Measurements from ENCODE around the gene PHC3. TPM values are rescaled to one million over a fixed set of nuclear protein-coding genes. Genes with fewer than 3 reads are reported as not detected.

PHC3 gene
- polyA plus RNA-seq, 2 of the 4 experiments (the other 2 are of a cell fraction) = 10.8 to 49.1 TPM

GRCh38 chr3:170043506-170043905, 138.0 kb downstream of the PHC3 start:
- DNase-seq (ENCODE audit: low read depth in 1 of 2, low spot score in 1 of 2) = no peak
- WGBS (ENCODE audit: missing lambda C conversion rate) = 78% methylated on average over 7 of the region's 7 CpGs
- CTCF ChIA-PET = interaction anchor here (1.6 kb wide), 1 partner anchor 10 kb away, joined by 7 read pairs; no protein-coding TSS in a partner anchor
- no peaks in the 10 kb centered on the region for H3K9me3 ChIP-seq
- POLR2A ChIA-PET = no interaction called here
- TF ChIP-seq PHF8 (IDR thresholded peaks at IDR 0.05; ENCODE audit: borderline replicate concordance, low read depth) (no peak), EHMT2 (IDR thresholded peaks at IDR 0.05; ENCODE audit: low read depth) (no peak), ATOH8 (CRISPR knock-in tag; IDR thresholded peaks at IDR 0.05; ENCODE audit: low read depth) (no peak), NPAS2 (CRISPR knock-in tag; IDR thresholded peaks at IDR 0.05; ENCODE audit: borderline replicate concordance) (no peak), CBX2 (IDR thresholded peaks at IDR 0.05; ENCODE audit: borderline replicate concordance, low read depth) (no peak)
- TF ChIP-seq, protein P1, sequence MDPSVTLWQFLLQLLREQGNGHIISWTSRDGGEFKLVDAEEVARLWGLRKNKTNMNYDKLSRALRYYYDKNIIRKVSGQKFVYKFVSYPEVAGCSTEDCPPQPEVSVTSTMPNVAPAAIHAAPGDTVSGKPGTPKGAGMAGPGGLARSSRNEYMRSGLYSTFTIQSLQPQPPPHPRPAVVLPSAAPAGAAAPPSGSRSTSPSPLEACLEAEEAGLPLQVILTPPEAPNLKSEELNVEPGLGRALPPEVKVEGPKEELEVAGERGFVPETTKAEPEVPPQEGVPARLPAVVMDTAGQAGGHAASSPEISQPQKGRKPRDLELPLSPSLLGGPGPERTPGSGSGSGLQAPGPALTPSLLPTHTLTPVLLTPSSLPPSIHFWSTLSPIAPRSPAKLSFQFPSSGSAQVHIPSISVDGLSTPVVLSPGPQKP (IDR thresholded peaks at IDR 0.05; ENCODE audit: low read depth, low read length) = no peak
- TF ChIP-seq, protein P2, sequence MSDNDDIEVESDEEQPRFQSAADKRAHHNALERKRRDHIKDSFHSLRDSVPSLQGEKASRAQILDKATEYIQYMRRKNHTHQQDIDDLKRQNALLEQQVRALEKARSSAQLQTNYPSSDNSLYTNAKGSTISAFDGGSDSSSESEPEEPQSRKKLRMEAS (IDR thresholded peaks at IDR 0.05) = no peak
- H3K4me3 ChIP-seq = no peak overlapping the region
- no peak overlapping the region for H3K4me2 ChIP-seq
- peaks cover 5% of the 10 kb centered on the region; the same call in 1 of the 3 replicates for H3K4me1 ChIP-seq
- no peak overlapping the region for H3K27ac ChIP-seq
- ATAC-seq = no peak
- no peak for FAIRE-seq

DNA sequence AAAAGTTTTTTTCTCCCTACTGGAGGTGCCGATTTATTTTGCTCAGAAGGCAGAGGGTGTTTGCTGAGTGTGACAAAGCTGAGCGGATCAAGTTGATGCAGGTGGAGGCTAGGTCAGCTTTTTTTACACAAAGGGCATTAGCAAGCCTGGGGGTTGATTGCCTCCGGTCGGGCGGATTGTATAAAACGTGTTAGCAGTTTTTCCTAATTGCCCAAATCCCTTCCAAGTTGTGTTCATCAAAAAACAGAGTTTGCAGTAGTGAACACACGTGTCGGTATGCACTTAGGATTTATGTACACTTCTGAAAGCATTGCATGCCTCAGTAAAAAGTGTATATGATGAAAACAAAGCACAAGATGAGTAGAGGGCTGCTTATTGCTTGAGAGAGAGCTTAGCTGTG, 141.1 kb downstream of the PHC3 start:
- TF ChIP-seq RARB (CRISPR knock-in tag; IDR thresholded peaks at IDR 0.05) (no peak), ZFP36 (IDR thresholded peaks at IDR 0.05; ENCODE audit: borderline replicate concordance, partially characterized antibody) (no peak), MYC (IDR thresholded peaks at IDR 0.05; ENCODE audit: borderline replicate concordance, low read length) (no peak), RAD21 (conservative IDR thresholded peaks at IDR 0.05 in 1 of 2, IDR thresholded peaks at IDR 0.05 in 1 of 2) (no peak), HDAC2 (IDR thresholded peaks at IDR 0.05) (no peak), CBX8 (IDR thresholded peaks at IDR 0.05) (no peak), RNF2 (IDR thresholded peaks at IDR 0.05; ENCODE audit: borderline replicate concordance, low read depth) (no peak)
- DNase-seq (ENCODE audit: low read depth in 1 of 2, low spot score in 1 of 2) (no peak), FAIRE-seq (no peak), ATAC-seq (no peak)
- Histone ChIP-seq H3K4me2 (no peak overlapping the region), H3K4me3 (no peak overlapping the region), H3K9me3 (no peaks in the 10 kb centered on the region), H3K4me1 (peaks cover 6% of the 10 kb centered on the region; the same call in 1 of the 3 replicates), H3K27ac (no peak overlapping the region)
- CTCF ChIA-PET = interaction anchor here (0.6 to 1.0 kb wide), 2 partner anchors 13 to 900 kb away, joined by 3 read pairs; no protein-coding TSS in a partner anchor
- POLR2A ChIA-PET = no interaction called here
- 72% methylated on average over 8 of the region's 8 CpGs for WGBS (ENCODE audit: missing lambda C conversion rate)

GRCh38 chr3:170038434-170039110, 143.0 kb downstream of the PHC3 start:
- peak overlapping the region; percentile 58 to 87 for H3K27ac ChIP-seq
- peak in 1 of 2 experiments; percentile 8 for DNase-seq (ENCODE audit: low read depth in 1 of 2, low spot score in 1 of 2)
- peak overlapping the region; percentile 81 for H3K4me3 ChIP-seq
- H3K9me3 ChIP-seq = no peaks in the 10 kb centered on the region
- WGBS (ENCODE audit: missing lambda C conversion rate) = 15% methylated on average over 38 of the region's 51 CpGs
- TF ChIP-seq MYC (IDR thresholded peaks at IDR 0.05; ENCODE audit: borderline replicate concordance, low read length) (no peak), CHD4 (IDR thresholded peaks at IDR 0.05; ENCODE audit: borderline replicate concordance) (no peak), HOXB13 (CRISPR knock-in tag; IDR thresholded peaks at IDR 0.05; ENCODE audit: low read depth) (no peak), ESRRA (IDR thresholded peaks at IDR 0.05; ENCODE audit: borderline replicate concordance, low read length) (no peak), ZNF302 (CRISPR knock-in tag; IDR thresholded peaks at IDR 0.05) (no peak), RAD21 (conservative IDR thresholded peaks at IDR 0.05 in 1 of 2, IDR thresholded peaks at IDR 0.05 in 1 of 2) (no peak), CBX2 (IDR thresholded peaks at IDR 0.05; ENCODE audit: borderline replicate concordance, low read depth) (no peak), HOXA7 (CRISPR knock-in tag; IDR thresholded peaks at IDR 0.05) (no peak), RARB (CRISPR knock-in tag; IDR thresholded peaks at IDR 0.05) (no peak), MAFK (IDR thresholded peaks at IDR 0.05; ENCODE audit: partially characterized antibody) (no peak), ZC3H11A (IDR thresholded peaks at IDR 0.05) (no peak), NFE2L2 (conservative IDR thresholded peaks at IDR 0.05; ENCODE audit: low read length) (no peak), TFCP2L1 (CRISPR knock-in tag; IDR thresholded peaks at IDR 0.05) (no peak), JUNB (IDR thresholded peaks at IDR 0.05) (no peak), KDM1A (IDR thresholded peaks at IDR 0.05; ENCODE audit: low read depth) (no peak)
- ChIA-PET POLR2A (no interaction called here), CTCF (interaction anchor here (0.7 to 2.0 kb wide), 3 partner anchors 8 to 272 kb away, joined by 3 to 6 read pairs (median 4); no protein-coding TSS in a partner anchor)
- FAIRE-seq = no peak
- peak overlapping the region; percentile 97 for H3K4me2 ChIP-seq
- ATAC-seq = peak in 1 of 2 experiments; percentile 23; a peak in 4 of 6 replicates
- H3K4me1 ChIP-seq = peaks cover 6% of the 10 kb centered on the region; the same call in 1 of the 3 replicates

Data from A549 (cell line).